ENCODE measurements around the gene COA1.
"Not testable (repeated sequence)": the region's sequence is repeated elsewhere in the genome, so short reads cannot be mapped to it uniquely, and the experiment has no call there.

DNA sequence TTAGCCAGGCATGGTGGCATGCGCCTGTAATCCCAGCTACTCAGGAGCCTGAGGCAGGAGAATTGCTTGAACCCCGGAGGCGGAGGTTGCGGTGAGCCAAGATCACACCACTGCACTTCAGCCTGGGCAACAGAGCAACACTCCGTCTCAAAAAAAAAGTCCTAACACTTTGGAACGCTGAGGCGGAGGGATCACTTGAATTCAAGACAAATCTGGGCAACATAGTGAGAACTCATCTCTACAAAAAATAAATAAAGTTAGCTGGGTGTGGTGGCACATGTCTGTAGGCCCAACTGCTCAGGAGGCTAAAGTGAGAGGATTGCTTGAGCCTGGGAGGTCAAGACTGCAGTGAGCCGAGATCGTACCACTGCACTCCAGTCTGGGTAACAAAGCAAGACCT lies 21.3 kb downstream of the COA1 start:
- not testable (repeated sequence) for TF ChIP-seq RAD21 (conservative IDR thresholded peaks at IDR 0.05); CTCF (IDR thresholded peaks at IDR 0.05; ENCODE audit: poor library complexity, severe bottlenecking); POLR2AphosphoS5 (IDR thresholded peaks at IDR 0.05); TAF1 (IDR thresholded peaks at IDR 0.05; ENCODE audit: low read depth); SMC3 (conservative IDR thresholded peaks at IDR 0.05; ENCODE audit: poor library complexity)

Data from neural cell (in vitro differentiated cells).